HepG2 (cell line): ENCODE data around the gene EIF5. TPM values are rescaled to one million over a fixed set of nuclear protein-coding genes. Genes with fewer than 3 reads are reported as not detected.

Source experiments
- CBX5 ChIP-seq: sonication (generic); formaldehyde crosslinking; IDR thresholded peaks from 2 replicates; pipeline ENCODE4 v1.4.0; 2020; ENCODE audit warnings: missing genetic modification reagents, borderline replicate concordance
- DNMT3B ChIP-seq: conservative IDR thresholded peaks from 2 replicates; pipeline ENCODE4 v1.6.1; 2016; ENCODE audit warnings: missing biosample characterization, control low read depth
- DRAP1 ChIP-seq: IDR thresholded peaks from 2 replicates; pipeline ENCODE4 v1.6.1; 2016; ENCODE audit warnings: missing genetic modification reagents, missing compliant biosample characterization
- HMGXB3 ChIP-seq: sonication (generic); formaldehyde crosslinking; IDR thresholded peaks from 2 replicates; pipeline ENCODE4 v1.4.0; 2020; ENCODE audit warnings: missing genetic modification reagents, borderline replicate concordance
- ISL2 ChIP-seq: sonication (generic); formaldehyde crosslinking; IDR thresholded peaks from 2 replicates; pipeline ENCODE4 v1.5.0; 2020; ENCODE audit warnings: missing genetic modification reagents
- MBNL3 ChIP-seq: fragments of 250-450 bp; sonication (Bioruptor Pico); conservative IDR thresholded peaks from 2 replicates; pipeline ENCODE4 v1.8.0; 2022; ENCODE audit warnings: mild to moderate bottlenecking, inconsistent platforms
- MEIS1 ChIP-seq: sonication (generic); formaldehyde crosslinking; IDR thresholded peaks from 2 replicates; pipeline ENCODE4 v1.9.0; 2021; ENCODE audit warnings: mild to moderate bottlenecking, missing genetic modification reagents, moderate library complexity, borderline replicate concordance
- NAIF1 ChIP-seq: sonication (generic); formaldehyde crosslinking; IDR thresholded peaks from 2 replicates; pipeline ENCODE4 v1.5.0; 2020; ENCODE audit warnings: mild to moderate bottlenecking, missing genetic modification reagents, borderline replicate concordance
- NONO ChIP-seq, 2 experiments: fragments of 450-650 bp in 1 of 2; sonication (generic) in 1 of 2; formaldehyde crosslinking in 1 of 2; IDR thresholded peaks in 1 of 2; conservative IDR thresholded peaks in 1 of 2; 2 replicates each; pipeline versions ENCODE4 v1.6.1 to v1.8.0; 2017 to 2022; ENCODE audit warnings: mild to moderate bottlenecking in 1 of 2, missing genetic modification reagents in 1 of 2, moderate library complexity in 1 of 2
- PAWR ChIP-seq: sonication (generic); formaldehyde crosslinking; IDR thresholded peaks from 2 replicates; pipeline ENCODE4 v1.4.0; 2020; ENCODE audit warnings: missing genetic modification reagents, mild to moderate bottlenecking, borderline replicate concordance
- RFXAP ChIP-seq: sonication (generic); formaldehyde crosslinking; IDR thresholded peaks from 2 replicates; pipeline ENCODE4 v1.4.0; 2020; ENCODE audit warnings: missing genetic modification reagents, borderline replicate concordance
- SMAD1 ChIP-seq: sonication (generic); formaldehyde crosslinking; IDR thresholded peaks from 2 replicates; pipeline ENCODE4 v1.4.0; 2020; ENCODE audit warnings: missing genetic modification reagents, low read depth, mild to moderate bottlenecking, borderline replicate concordance
- SYNCRIP ChIP-seq: fragments of 200-400 bp; formaldehyde crosslinking; IDR thresholded peaks from 2 replicates; pipeline ENCODE4 v1.6.1; 2018; ENCODE audit warnings: mild to moderate bottlenecking, low read depth, low read length; ENCODE audit not compliant: insufficient read depth
- ZBTB7A ChIP-seq: sonication (generic); formaldehyde crosslinking; IDR thresholded peaks from 2 replicates; pipeline ENCODE4 v1.8.0; 2022; ENCODE audit warnings: mild to moderate bottlenecking, missing genetic modification reagents
- ZFP37 ChIP-seq: sonication (generic); formaldehyde crosslinking; IDR thresholded peaks from 2 replicates; pipeline ENCODE4 v1.4.0; 2020; ENCODE audit warnings: missing genetic modification reagents, borderline replicate concordance
- ZFP62 ChIP-seq: sonication (generic); formaldehyde crosslinking; IDR thresholded peaks from 2 replicates; pipeline ENCODE4 v1.4.0; 2020; ENCODE audit warnings: missing genetic modification reagents
- ZKSCAN8 ChIP-seq: IDR thresholded peaks from 2 replicates; pipeline ENCODE4 v1.6.1; 2016; ENCODE audit warnings: borderline replicate concordance, missing genetic modification reagents, missing compliant biosample characterization
- ZNF468 ChIP-seq: sonication (generic); formaldehyde crosslinking; IDR thresholded peaks from 2 replicates; pipeline ENCODE4 v1.8.0; 2022; ENCODE audit warnings: mild to moderate bottlenecking, moderate library complexity, missing genetic modification reagents
- ZNF510 ChIP-seq: sonication (generic); formaldehyde crosslinking; IDR thresholded peaks from 2 replicates; pipeline ENCODE4 v1.4.0; 2020; ENCODE audit warnings: low read depth, mild to moderate bottlenecking, missing genetic modification reagents
- ZNF577 ChIP-seq: sonication (generic); formaldehyde crosslinking; IDR thresholded peaks from 2 replicates; pipeline ENCODE4 v1.4.0; 2020; ENCODE audit warnings: mild to moderate bottlenecking, low read depth, missing genetic modification reagents, borderline replicate concordance
- ZNF781 ChIP-seq: sonication (generic); formaldehyde crosslinking; IDR thresholded peaks from 2 replicates; pipeline ENCODE4 v1.5.1; 2020; ENCODE audit warnings: borderline replicate concordance, mild to moderate bottlenecking, missing genetic modification reagents; ENCODE audit errors: not compliant biosample characterization
- polyA plus RNA-seq, 8 experiments: library from polyadenylated mRNA; depleted of rRNA in 3 of 8; stranded (reverse) in 7 of 8; unstranded in 1 of 8; fragments of >200 nt; fragmentation: Illumina TruSeq in 4 of 8; extraction: Trizol in 4 of 8; gene quantifications; 2 replicates each; pipeline versions ENCODE4 v1.2.1 to v1.2.3, GENCODE V29; 2011 to 2016; ENCODE audit warnings: low read depth in 4 of 8, missing spikeins in 1 of 8, mixed read lengths in 1 of 8; ENCODE audit not compliant: insufficient read depth in 1 of 8
- total RNA-seq, 5 experiments: library from RNA; depleted of rRNA; stranded (reverse); fragments of >200 nt; fragmentation: Illumina TruSeq; extraction: Trizol; gene quantifications; 2 replicates each; pipeline ENCODE4 v1.2.3, GENCODE V29; 2016; ENCODE audit warnings: low read depth in 1 of 5
- TF ChIP-seq, protein P1 (sequence below): IDR thresholded peaks from 2 replicates; pipeline ENCODE4 v1.6.1; 2016; ENCODE audit warnings: low read depth, control low read depth

Gene EIF5
- total and polyA plus RNA-seq, 2 of the 13 experiments (the other 11 are each of a cell fraction or from before 2014, with no cell fraction given), result 189 to 281 TPM

- TF ChIP-seq HMGXB3 (CRISPR knock-in tag), result 0 out of 2 replicates have a peak, but pooled peaks have one; percentile 73
- peak; percentile 1; the same call in 1 of the 2 replicates for TF ChIP-seq NAIF1 (CRISPR knock-in tag)
- peak; percentile 60; the same call in 1 of the 2 replicates for TF ChIP-seq RFXAP
- peak; percentile 12 for TF ChIP-seq ZNF781 (CRISPR knock-in tag)
- TF ChIP-seq ZBTB7A (CRISPR knock-in tag), result peak; percentile 67; the same call in 1 of the 2 replicates
- TF ChIP-seq DRAP1, result peak; percentile 97
- TF ChIP-seq MEIS1, result 0 out of 2 replicates have a peak, but pooled peaks have one; percentile 69
- TF ChIP-seq ZNF577 (CRISPR knock-in tag), result no peak
- no peak for TF ChIP-seq PAWR (CRISPR knock-in tag)
- TF ChIP-seq ZFP62 (CRISPR knock-in tag), result no peak; the same call in 1 of the 2 replicates
- TF ChIP-seq ZNF510 (CRISPR knock-in tag), result no peak
- peak; percentile 11; the same call in 1 of the 2 replicates for TF ChIP-seq ZKSCAN8 (CRISPR knock-in tag)
- no peak for TF ChIP-seq ZNF468 (CRISPR knock-in tag)
- peak; percentile 43 for TF ChIP-seq ISL2 (CRISPR knock-in tag)
- TF ChIP-seq, protein P1, sequence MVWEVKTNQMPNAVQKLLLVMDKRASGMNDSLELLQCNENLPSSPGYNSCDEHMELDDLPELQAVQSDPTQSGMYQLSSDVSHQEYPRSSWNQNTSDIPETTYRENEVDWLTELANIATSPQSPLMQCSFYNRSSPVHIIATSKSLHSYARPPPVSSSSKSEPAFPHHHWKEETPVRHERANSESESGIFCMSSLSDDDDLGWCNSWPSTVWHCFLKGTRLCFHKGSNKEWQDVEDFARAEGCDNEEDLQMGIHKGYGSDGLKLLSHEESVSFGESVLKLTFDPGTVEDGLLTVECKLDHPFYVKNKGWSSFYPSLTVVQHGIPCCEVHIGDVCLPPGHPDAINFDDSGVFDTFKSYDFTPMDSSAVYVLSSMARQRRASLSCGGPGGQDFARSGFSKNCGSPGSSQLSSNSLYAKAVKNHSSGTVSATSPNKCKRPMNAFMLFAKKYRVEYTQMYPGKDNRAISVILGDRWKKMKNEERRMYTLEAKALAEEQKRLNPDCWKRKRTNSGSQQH, result peak; percentile 73; the same call in 1 of the 2 replicates
- TF ChIP-seq MBNL3 (CRISPR knock-in tag), result no peak
- no peak for TF ChIP-seq SYNCRIP
- TF ChIP-seq ZFP37, result no peak
- no peak for TF ChIP-seq DNMT3B (CRISPR knock-in tag)
- no peak for TF ChIP-seq CBX5
- TF ChIP-seq NONO (IDR thresholded peaks at IDR 0.05), result no peak
- TF ChIP-seq NONO (CRISPR knock-in tag; conservative IDR thresholded peaks at IDR 0.05), result peak; percentile 21
- TF ChIP-seq SMAD1 (CRISPR knock-in tag), result peak; percentile 63; the same call in 1 of the 2 replicates
These were observed at the start of gene EIF5 (continued) for GRCh38 chr14:103333754-103334643.
